IMR-90 (cell line): ENCODE measurements around the gene CPT1A. TPM values are rescaled to one million over a fixed set of nuclear protein-coding genes. Genes with fewer than 3 reads are reported as not detected.
A peak's percentile ranks its signal among the peaks of the same experiment; 100 is the strongest.

Experiments
- ATAC-seq: fragments of 200-7000 bp; cut with Tn5 transposase; 2 replicates; pipeline ENCODE4 v1.9.1; 2020; ENCODE audit warnings: low read depth, mild to moderate bottlenecking, moderate library complexity
- BruUV-seq: library from RNA; stranded (reverse); fragments of 400-500 nt; replicated peaks from 2 replicates; lab custom pipeline; 2021; lab: Mats Ljungman, UMichigan
- CTCF ChIA-PET: fragments of 300-600 bp; formaldehyde crosslinking; extraction: SDS; loops from one replicate; lab custom pipeline; 2021; ENCODE audit warnings: antibody characterized with exemption; lab: Yijun Ruan, JAX
- POLR2A ChIA-PET: fragments of 300-600 bp; sonication (Branson Sonifier 250); formaldehyde crosslinking; loops from one replicate; lab custom pipeline; 2022; ENCODE audit warnings: antibody characterized with exemption; ENCODE audit not compliant: unreplicated experiment; lab: Charles Lee
- DNase-seq: peaks from one replicate; pipeline ENCODE4 v3.0.0; 2013
- H2AFZ ChIP-seq: replicated peaks from 2 replicates; pipeline ENCODE3; 2013; ENCODE audit warnings: low read length, mild to moderate bottlenecking; ENCODE audit not compliant: poor library complexity
- H2AK5ac ChIP-seq: 2 replicates; pipeline ENCODE4 v1.6.1; 2013; ENCODE audit warnings: low read depth, low read length, inconsistent platforms
- H2AK9ac ChIP-seq: replicated peaks from 2 replicates; pipeline ENCODE3; 2013; ENCODE audit warnings: mild to moderate bottlenecking, low read depth, low read length, moderate library complexity; ENCODE audit not compliant: poor library complexity
- H2BK120ac ChIP-seq: 2 replicates; pipeline ENCODE4 v1.6.1; 2013; ENCODE audit warnings: low read depth, low read length, inconsistent platforms
- H2BK15ac ChIP-seq: 3 replicates; pipeline ENCODE4 v1.6.1; 2013; ENCODE audit warnings: low read depth, low read length, inconsistent platforms
- H2BK20ac ChIP-seq: 2 replicates; pipeline ENCODE4 v1.6.1; 2013; ENCODE audit warnings: low read depth, mild to moderate bottlenecking, inconsistent platforms, low read length, moderate library complexity
- H2BK5ac ChIP-seq: 2 replicates; pipeline ENCODE4 v1.6.1; 2013; ENCODE audit warnings: mild to moderate bottlenecking, low read depth, low read length, inconsistent platforms; ENCODE audit not compliant: poor library complexity, severe bottlenecking
- H3K14ac ChIP-seq: replicated peaks from 2 replicates; pipeline ENCODE4 v1.6.1; 2013; ENCODE audit warnings: low read depth, low read length, inconsistent platforms
- H3K18ac ChIP-seq: 2 replicates; pipeline ENCODE4 v1.6.1; 2013; ENCODE audit warnings: low read depth, low read length, control low read depth
- H3K23ac ChIP-seq: 2 replicates; pipeline ENCODE4 v1.6.1; 2013; ENCODE audit warnings: low read depth, low read length, inconsistent platforms
- H3K27ac ChIP-seq: 2 replicates; pipeline ENCODE4 v1.5.1; 2013; ENCODE audit warnings: mild to moderate bottlenecking, control low read depth, low read length; ENCODE audit not compliant: insufficient read depth
- H3K27me3 ChIP-seq: 2 replicates; pipeline ENCODE4 v1.6.1; 2013; ENCODE audit warnings: low read length; ENCODE audit not compliant: control insufficient read depth, insufficient read depth
- H3K36me3 ChIP-seq: 2 replicates; pipeline ENCODE4 v1.6.1; 2013; ENCODE audit warnings: low read length, mixed read lengths; ENCODE audit not compliant: control insufficient read depth, insufficient read depth
- H3K4ac ChIP-seq: 2 replicates; pipeline ENCODE4 v1.6.1; 2013; ENCODE audit warnings: low read depth, low read length, inconsistent platforms
- H3K4me1 ChIP-seq: 2 replicates; pipeline ENCODE4 v1.6.1; 2013; ENCODE audit warnings: low read length, mixed read lengths; ENCODE audit not compliant: control insufficient read depth, insufficient read depth
- H3K4me2 ChIP-seq: 2 replicates; pipeline ENCODE4 v1.6.1; 2013; ENCODE audit warnings: low read depth, mild to moderate bottlenecking, control low read depth, low read length, moderate library complexity
- H3K4me3 ChIP-seq: 2 replicates; pipeline ENCODE4 v1.5.1; 2013; ENCODE audit warnings: low read depth, mild to moderate bottlenecking, control low read depth, low read length, moderate library complexity; ENCODE audit not compliant: insufficient read depth
- H3K56ac ChIP-seq: 2 replicates; pipeline ENCODE4 v1.6.1; 2013; ENCODE audit warnings: low read length, inconsistent platforms; ENCODE audit not compliant: insufficient read depth; ENCODE audit errors: extremely low read depth
- H3K79me1 ChIP-seq, 2 experiments: 2 replicates each; pipeline ENCODE4 v1.6.1; 2013; ENCODE audit warnings: low read length in 2 of 2, inconsistent platforms in 1 of 2, low read depth in 1 of 2
- H3K9ac ChIP-seq: 2 replicates; pipeline ENCODE4 v1.6.1; 2013; ENCODE audit warnings: low read depth, low read length, control low read depth
- H3K9me1 ChIP-seq: 2 replicates; pipeline ENCODE4 v1.6.1; 2013; ENCODE audit warnings: low read length, inconsistent platforms; ENCODE audit not compliant: insufficient read depth
- H3K9me3 ChIP-seq: 2 replicates; pipeline ENCODE4 v1.6.1; 2013; ENCODE audit warnings: low read length; ENCODE audit not compliant: control insufficient read depth, insufficient read depth
- H4K20me1 ChIP-seq: 2 replicates; pipeline ENCODE4 v1.6.1; 2013; ENCODE audit warnings: low read length, inconsistent platforms; ENCODE audit not compliant: insufficient read depth
- H4K5ac ChIP-seq: 2 replicates; pipeline ENCODE4 v1.6.1; 2013; ENCODE audit warnings: mild to moderate bottlenecking, low read depth, low read length, control low read depth
- H4K8ac ChIP-seq, 2 experiments: 2 replicates each; pipeline ENCODE4 v1.6.1; 2013; ENCODE audit warnings: low read depth in 2 of 2, low read length in 2 of 2, control low read depth in 1 of 2, inconsistent platforms in 1 of 2
- H4K91ac ChIP-seq: 2 replicates; pipeline ENCODE4 v1.6.1; 2013; ENCODE audit warnings: low read depth, low read length, inconsistent platforms; ENCODE audit not compliant: insufficient read depth
- CTCF ChIP-seq: conservative IDR thresholded peaks from 2 replicates; pipeline ENCODE4 v1.5.1; 2012; ENCODE audit warnings: mild to moderate bottlenecking, low read depth, low read length, improper control_type of control experiment
- MAZ ChIP-seq: IDR thresholded peaks from 2 replicates; pipeline ENCODE4 v1.6.1; 2012; ENCODE audit warnings: low read depth, mild to moderate bottlenecking, low read length, improper control_type of control experiment, moderate library complexity, borderline replicate concordance
- RAD21 ChIP-seq: IDR thresholded peaks from 2 replicates; pipeline ENCODE4 v1.6.1; 2012; ENCODE audit warnings: low read length, improper control_type of control experiment
- RFX5 ChIP-seq: IDR thresholded peaks from 2 replicates; pipeline ENCODE4 v1.8.0; 2012; ENCODE audit warnings: low read depth, mild to moderate bottlenecking, low read length, moderate library complexity
- SMC3 ChIP-seq: fragments of 150-350 bp; IDR thresholded peaks from 2 replicates; pipeline ENCODE4 v1.6.1; 2016; ENCODE audit warnings: low read depth, mild to moderate bottlenecking, antibody characterized with exemption, low read length, moderate library complexity
- WGBS, 2 experiments: methylation state at CpG; one replicate each; pipeline versions ENCODE4 v1.1.5 to v1.1.7; 2013; ENCODE audit warnings: missing lambda C conversion rate in 2 of 2; ENCODE audit not compliant: insufficient read length in 1 of 2; ENCODE audit errors: extremely low coverage in 2 of 2; 5-methylcytosine and 5-hydroxymethylcytosine counted together
- dilution Hi-C: fragments of 300-500 bp; cut with HindIII; formaldehyde crosslinking; loops from one replicate; pipeline ENCODE4 v1.14.3; 2018; ENCODE audit warnings: low sequenced_read_pairs; ENCODE audit not compliant: unreplicated experiment
- in situ Hi-C: fragments of 300-500 bp; cut with MboI; formaldehyde crosslinking; loops from 3 replicates; pipeline ENCODE4 v1.14.3; 2019; ENCODE audit warnings: low sequenced_read_pairs, inconsistent platforms, mixed read lengths
- intact Hi-C: fragments of 100-400 bp; cut with micrococcal nuclease; formaldehyde crosslinking; loops from 2 replicates; pipeline ENCODE4 v1.10.0; 2022
- polyA plus RNA-seq, 3 experiments: library from polyadenylated mRNA; depleted of rRNA; stranded (reverse); fragments of >200 nt; gene quantifications; 2 replicates each; pipeline ENCODE4 v1.2.3, GENCODE V29; 2012; ENCODE audit warnings: low replicate concordance in 1 of 3
- total RNA-seq: library from RNA; depleted of rRNA; stranded (reverse); fragments of >200 nt; gene quantifications from 2 replicates; pipeline ENCODE4 v1.2.3, GENCODE V29; 2012

Gene CPT1A
- total and polyA plus RNA-seq, 2 of the 4 experiments (the other 2 are of a cell fraction), result 15.4 to 21.3 TPM

DNA sequence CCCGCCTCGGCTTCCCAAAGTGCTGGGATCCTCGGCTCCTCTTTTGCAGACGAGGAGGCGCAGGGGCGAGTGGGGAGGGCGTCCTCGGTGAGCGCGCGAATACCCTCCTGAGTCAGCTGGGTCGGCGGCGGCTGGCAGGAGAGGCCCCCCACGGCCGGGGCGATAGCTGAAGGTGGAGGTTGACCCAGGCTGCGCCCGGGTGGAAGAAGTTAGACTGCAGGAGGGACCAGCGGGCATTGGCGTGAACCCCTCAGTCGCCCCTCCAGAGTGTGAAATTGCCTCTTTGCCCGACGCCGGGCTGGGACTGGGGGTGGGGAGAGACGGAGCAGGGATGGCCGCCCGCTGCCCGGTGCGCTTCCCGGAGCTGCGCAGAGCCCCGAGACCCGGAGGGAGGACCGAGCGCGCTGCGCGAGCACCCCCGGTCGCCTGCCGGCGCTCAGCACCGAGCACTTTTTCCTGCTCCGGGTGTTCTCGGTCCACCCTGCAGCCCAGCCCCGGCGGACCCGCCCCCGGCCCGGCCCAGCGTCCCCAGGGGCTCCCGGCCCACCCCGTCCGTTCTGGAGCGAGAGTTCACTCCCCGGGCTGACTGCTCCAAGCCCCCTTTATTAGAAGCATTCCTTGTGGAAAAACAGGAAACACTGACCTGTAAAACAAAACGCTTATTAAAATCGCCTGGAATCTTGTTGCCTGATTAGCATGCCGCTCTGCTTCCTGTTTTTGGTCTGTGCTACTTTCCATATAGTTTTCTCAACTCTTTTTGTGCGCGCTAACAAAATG, 13.7 kb upstream of the CPT1A start:
- no peak overlapping the region for H3K14ac ChIP-seq
- H3K18ac ChIP-seq, result no peak overlapping the region; the same call in 1 of the 2 replicates
- in situ Hi-C loops, result no loop called here
- ChIA-PET CTCF (interaction anchor here (1.2 kb wide), 1 partner anchor 223 kb away, joined by 3 read pairs; no protein-coding TSS in a partner anchor), POLR2A (interaction anchor here (0.6 kb wide), 1 partner anchor 52 kb away, joined by 4 read pairs; no protein-coding TSS in a partner anchor)
- no peaks in the 10 kb centered on the region for H3K36me3 ChIP-seq
- DNase-seq (peak; percentile 55), ATAC-seq (peak; percentile 96)
- H3K9ac ChIP-seq, result no peak overlapping the region
- no peak overlapping the region for H2BK20ac ChIP-seq
- BruUV-seq, result no TSS peak
- H3K4me2 ChIP-seq, result peak overlapping the region; percentile 56
- H3K27me3 ChIP-seq, result peaks cover 26% of the 10 kb centered on the region
- H3K9me3 ChIP-seq, result no peaks in the 10 kb centered on the region; the same call in 1 of the 2 replicates
- WGBS, 2 experiments, result 0% methylated on average over 9 of the region's 62 CpGs; no CpG with 5 or more reads in 1 of the 2 experiments
- H2AFZ ChIP-seq, result peak overlapping the region; percentile 96
- H3K4ac ChIP-seq, result no peak overlapping the region
- H4K5ac ChIP-seq, result no peak overlapping the region
- no peak overlapping the region for H4K91ac ChIP-seq
- no peaks in the 10 kb centered on the region for H3K79me1 ChIP-seq
- H2AK9ac ChIP-seq, result peak overlapping the region; percentile 47
- no peak overlapping the region for H2BK15ac ChIP-seq
- peak; percentile 46 for TF ChIP-seq SMC3
- TF ChIP-seq RAD21, result peak; percentile 63
- no peak for TF ChIP-seq RFX5
- TF ChIP-seq MAZ, result peak; percentile 51; the same call in 1 of the 2 replicates
- TF ChIP-seq CTCF, result peak; percentile 55
- H3K56ac ChIP-seq, result no peak overlapping the region
- peak overlapping the region in 1 of 2 experiments; percentile 69; a peak in 1 of 4 replicates for H4K8ac ChIP-seq
- no peak overlapping the region for H2AK5ac ChIP-seq
- peaks cover 2% of the 10 kb centered on the region; the same call in 1 of the 2 replicates for H3K4me1 ChIP-seq
- H4K20me1 ChIP-seq, result no peaks in the 10 kb centered on the region
- H3K4me3 ChIP-seq, result peak overlapping the region; percentile 51
- no peak overlapping the region; the same call in 1 of the 2 replicates for H2BK120ac ChIP-seq
- no peak overlapping the region for H3K23ac ChIP-seq
- intact Hi-C loops, result no loop called here
- H2BK5ac ChIP-seq, result no peak overlapping the region
- H3K9me1 ChIP-seq, result no peaks in the 10 kb centered on the region
- no peak overlapping the region for H3K27ac ChIP-seq
- dilution Hi-C loops, result no loop called here
